Tibial nerve (tissue), 3 donors: ENCODE results near the gene CDKN1A.

ENCODE experiments used
- CTCF ChIP-seq, 5 experiments: fragments of 200-600 bp in 3 of 5; fragments of 450-650 bp in 2 of 5; sonication (generic) in 3 of 5; IDR thresholded peaks; one replicate each; pipeline ENCODE4 v1.5.1; 2016 to 2019; ENCODE audit warnings: antibody characterized with exemption in 5 of 5, mild to moderate bottlenecking in 3 of 5, moderate library complexity in 2 of 5
- POLR2A ChIP-seq, 2 donors: fragments of 450-650 bp; IDR thresholded peaks; one replicate each; pipeline ENCODE4 v1.6.1; 2017; ENCODE audit warnings: antibody characterized with exemption in 2 of 2, mild to moderate bottlenecking in 2 of 2, moderate library complexity in 2 of 2

GRCh38 chr6:36650848-36651478 is 27.6 kb upstream of the CDKN1A start:
- TF ChIP-seq CTCF (IDR thresholded peaks at IDR 0.05) (no peak), POLR2A (IDR thresholded peaks at IDR 0.05) (no peak)
